BJ (cell line): Measurements from ENCODE around the gene CUL7. TPM values are rescaled to one million over a fixed set of nuclear protein-coding genes. Genes with fewer than 3 reads are reported as not detected.

Experiments
- CTCF ChIA-PET: fragments of 350-600 bp; formaldehyde crosslinking; extraction: SDS; loops from one replicate; lab custom pipeline; 2021; ENCODE audit warnings: antibody characterized with exemption, inconsistent platforms; lab: Yijun Ruan, JAX
- POLR2A ChIA-PET: fragments of 300-600 bp; sonication (Branson Sonifier 250); formaldehyde crosslinking; extraction: SDS; loops from one replicate; lab custom pipeline; 2021; ENCODE audit warnings: antibody characterized with exemption; lab: Charles Lee
- DNase-seq: peaks from one replicate; pipeline ENCODE4 v3.0.0-alpha.2; 2011; ENCODE audit warnings: low read depth
- H3K27me3 ChIP-seq: 2 replicates; pipeline ENCODE4 v1.6.0; 2011; ENCODE audit warnings: low read length; ENCODE audit not compliant: control insufficient read depth, insufficient read depth
- H3K36me3 ChIP-seq: 2 replicates; pipeline ENCODE4 v1.5.1; 2011; ENCODE audit warnings: low read length; ENCODE audit not compliant: control insufficient read depth, insufficient read depth
- H3K4me3 ChIP-seq: 2 replicates; pipeline ENCODE4 v1.5.1; 2011; ENCODE audit warnings: low read depth, mild to moderate bottlenecking, control low read depth, low read length
- CTCF ChIP-seq: IDR thresholded peaks from 2 replicates; pipeline ENCODE4 v1.5.1; 2011; ENCODE audit warnings: low read depth, mild to moderate bottlenecking, control low read depth, inconsistent platforms, low read length, moderate library complexity; ENCODE audit not compliant: insufficient read depth
- polyA plus RNA-seq: library from polyadenylated mRNA; depleted of rRNA; stranded (reverse); fragments of >200 nt; gene quantifications from 2 replicates; pipeline ENCODE4 v1.2.3, GENCODE V29; 2011

The CUL7 gene
- polyA plus RNA-seq, 1 experiment, result 50.7 TPM

GRCh38 chr6:43058531-43058930 lies 4.9 kb upstream of the CUL7 start:
- Histone ChIP-seq H3K27me3 (no peaks in the 10 kb centered on the region), H3K4me3 (peak overlapping the region; percentile 71), H3K36me3 (no peaks in the 10 kb centered on the region; the same call in 1 of the 2 replicates)
- TF ChIP-seq CTCF, result no peak
- POLR2A ChIA-PET, result interaction anchor here (0.8 kb wide), 1 partner anchor 101 kb away, joined by 3 read pairs; no protein-coding TSS in a partner anchor
- no peak for DNase-seq
- CTCF ChIA-PET, result interaction anchor here (1.2 to 3.7 kb wide), 2 partner anchors 71 to 85 kb away, joined by 4 to 25 read pairs; no protein-coding TSS in a partner anchor

GRCh38 chr6:43055966-43056365 lies 2.3 kb upstream of the CUL7 start:
- Histone ChIP-seq H3K27me3 (no peaks in the 10 kb centered on the region), H3K4me3 (no peak overlapping the region), H3K36me3 (peaks cover under 1% of the 10 kb centered on the region)
- ChIA-PET CTCF (interaction anchor here (1.0 kb wide), 1 partner anchor 74 kb away, joined by 5 read pairs; no protein-coding TSS in a partner anchor), POLR2A (no interaction called here)
- TF ChIP-seq CTCF, result no peak
- no peak for DNase-seq

GRCh38 chr6:43054206-43054943 lies 724 bp upstream of the CUL7 start:
- H3K4me3 ChIP-seq, result peak overlapping the region; percentile 20; the same call in 1 of the 2 replicates
- TF ChIP-seq CTCF, result no peak
- H3K27me3 ChIP-seq, result no peaks in the 10 kb centered on the region
- ChIA-PET CTCF (interaction anchor here (0.9 to 3.1 kb wide), 4 partner anchors 40 to 117 kb away, joined by 4 to 12 read pairs (median 6); partner anchors contain the start of genes KLHDC3 and MEA1), POLR2A (interaction anchor here (0.5 to 1.0 kb wide), 5 partner anchors 9 to 125 kb away, joined by 4 to 18 read pairs (median 4); partner anchors contain the start of genes CNPY3 and KLHDC3)
- peaks cover 8% of the 10 kb centered on the region for H3K36me3 ChIP-seq
- no peak for DNase-seq

GRCh38 chr6:43052842-43053544 lies 658 bp downstream of the CUL7 start:
- CTCF ChIA-PET, result interaction anchor here (1.9 to 3.1 kb wide), 2 partner anchors 39 to 90 kb away, joined by 5 to 12 read pairs; partner anchors contain the start of genes KLHDC3 and MEA1
- TF ChIP-seq CTCF, result no peak
- POLR2A ChIA-PET, result interaction anchor here (0.6 to 1.0 kb wide), 3 partner anchors 39 to 124 kb away, joined by 3 to 5 read pairs (median 4); partner anchors contain the start of genes CNPY3, KLHDC3 and PPP2R5D
- Histone ChIP-seq H3K27me3 (no peaks in the 10 kb centered on the region), H3K36me3 (peaks cover 14% of the 10 kb centered on the region), H3K4me3 (peak overlapping the region; percentile 78)
- DNase-seq, result no peak
